Astrocyte of the spinal cord (primary cell): ENCODE measurements around the gene TFDP1.

Source experiments
- DNase-seq: peaks from one replicate; pipeline ENCODE4 v3.0.0; 2011; ENCODE audit warnings: low read depth, low spot score
- H3K4me3 ChIP-seq: 2 replicates; pipeline ENCODE4 v1.5.1; 2011; ENCODE audit warnings: low read depth, mild to moderate bottlenecking, low read length, moderate library complexity
- in situ Hi-C: cut with HindIII; loops from 2 replicates; pipeline ENCODE4 v1.10.0; 2017; ENCODE audit warnings: low sequenced_read_pairs
- TF ChIP-seq, protein P1 (sequence below): IDR thresholded peaks from 2 replicates; pipeline ENCODE4 v1.5.1; 2012; ENCODE audit warnings: low read depth, mild to moderate bottlenecking, low read length, inconsistent platforms

TFDP1 gene

DNA sequence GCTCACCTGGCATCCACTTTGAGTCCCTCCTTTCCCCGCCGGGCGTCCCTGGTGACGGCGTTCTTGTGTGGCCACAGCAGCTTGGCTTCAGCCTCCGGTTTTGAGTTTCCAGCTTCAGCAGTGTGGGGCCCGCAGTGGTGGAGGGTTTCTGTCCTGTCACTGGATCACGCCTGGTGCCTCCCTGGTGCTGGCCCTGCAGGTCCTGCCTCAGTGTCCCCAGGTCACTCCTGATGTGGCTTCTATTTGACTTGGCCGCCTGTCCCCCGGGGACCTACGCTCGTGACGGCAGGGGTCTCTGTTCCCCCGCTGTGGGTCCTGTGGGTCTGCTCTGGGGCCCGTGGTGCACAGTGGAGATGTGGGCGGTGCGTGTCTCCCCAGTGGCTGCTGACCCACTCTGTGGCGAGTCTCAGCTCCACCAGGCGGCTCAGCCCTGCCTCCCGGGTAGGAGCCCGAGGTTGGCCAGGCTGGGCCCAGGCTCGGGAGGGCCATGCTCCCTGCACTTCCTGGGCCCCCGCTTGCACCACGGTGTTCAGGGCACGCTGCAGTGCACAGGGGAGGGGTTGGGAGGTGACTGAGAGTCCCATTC lies 71.5 kb downstream of the TFDP1 start:
- in situ Hi-C loops, result no loop called here
- no peak for DNase-seq
- TF ChIP-seq, protein P1, sequence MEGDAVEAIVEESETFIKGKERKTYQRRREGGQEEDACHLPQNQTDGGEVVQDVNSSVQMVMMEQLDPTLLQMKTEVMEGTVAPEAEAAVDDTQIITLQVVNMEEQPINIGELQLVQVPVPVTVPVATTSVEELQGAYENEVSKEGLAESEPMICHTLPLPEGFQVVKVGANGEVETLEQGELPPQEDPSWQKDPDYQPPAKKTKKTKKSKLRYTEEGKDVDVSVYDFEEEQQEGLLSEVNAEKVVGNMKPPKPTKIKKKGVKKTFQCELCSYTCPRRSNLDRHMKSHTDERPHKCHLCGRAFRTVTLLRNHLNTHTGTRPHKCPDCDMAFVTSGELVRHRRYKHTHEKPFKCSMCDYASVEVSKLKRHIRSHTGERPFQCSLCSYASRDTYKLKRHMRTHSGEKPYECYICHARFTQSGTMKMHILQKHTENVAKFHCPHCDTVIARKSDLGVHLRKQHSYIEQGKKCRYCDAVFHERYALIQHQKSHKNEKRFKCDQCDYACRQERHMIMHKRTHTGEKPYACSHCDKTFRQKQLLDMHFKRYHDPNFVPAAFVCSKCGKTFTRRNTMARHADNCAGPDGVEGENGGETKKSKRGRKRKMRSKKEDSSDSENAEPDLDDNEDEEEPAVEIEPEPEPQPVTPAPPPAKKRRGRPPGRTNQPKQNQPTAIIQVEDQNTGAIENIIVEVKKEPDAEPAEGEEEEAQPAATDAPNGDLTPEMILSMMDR, result no peak
- H3K4me3 ChIP-seq, result no peak overlapping the region

DNA sequence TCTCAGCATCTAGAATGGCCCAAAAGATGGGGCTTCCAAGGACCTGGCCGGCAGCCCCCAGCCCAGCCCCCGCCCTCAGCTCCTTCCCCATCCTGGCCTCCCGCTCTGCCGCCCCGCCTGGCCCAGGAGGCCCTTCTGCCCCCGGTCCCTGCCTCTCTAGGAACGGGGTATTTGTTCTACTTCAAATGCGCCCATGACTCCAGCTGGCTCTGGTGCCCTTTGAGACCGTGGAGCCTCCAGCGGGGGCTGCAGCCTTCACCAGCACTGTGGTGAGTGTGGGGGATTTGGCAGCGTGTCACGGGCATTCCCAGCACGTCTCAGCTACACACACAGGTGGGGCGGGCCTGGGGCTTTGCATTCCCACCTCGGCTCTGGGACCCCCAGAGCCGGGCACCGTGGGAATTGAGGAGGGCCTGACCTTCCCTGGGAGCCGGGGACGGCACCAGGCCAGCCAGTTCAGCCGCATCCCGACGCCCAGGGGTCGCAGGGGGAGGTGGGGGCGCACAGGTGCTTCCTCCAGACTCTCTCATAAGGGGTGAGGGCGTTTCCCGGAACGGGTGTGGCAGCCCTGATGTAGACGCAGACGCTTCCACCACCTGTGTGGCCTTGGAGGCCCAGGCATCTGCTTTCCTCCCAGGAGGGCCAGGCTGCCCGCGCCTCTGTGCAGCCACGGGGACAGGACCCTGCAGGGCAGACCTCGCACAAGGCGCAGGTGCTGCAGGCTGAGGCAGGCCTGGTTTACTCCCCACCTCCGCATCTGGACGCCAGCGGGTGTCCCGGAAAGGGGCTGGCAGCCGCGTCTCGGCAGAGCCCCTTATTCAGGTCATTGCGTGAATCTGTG lies 72.5 kb downstream of the TFDP1 start:
- in situ Hi-C loops, result no loop called here
- TF ChIP-seq, protein P1, result no peak
- no peak for DNase-seq
- H3K4me3 ChIP-seq, result no peak overlapping the region

DNA sequence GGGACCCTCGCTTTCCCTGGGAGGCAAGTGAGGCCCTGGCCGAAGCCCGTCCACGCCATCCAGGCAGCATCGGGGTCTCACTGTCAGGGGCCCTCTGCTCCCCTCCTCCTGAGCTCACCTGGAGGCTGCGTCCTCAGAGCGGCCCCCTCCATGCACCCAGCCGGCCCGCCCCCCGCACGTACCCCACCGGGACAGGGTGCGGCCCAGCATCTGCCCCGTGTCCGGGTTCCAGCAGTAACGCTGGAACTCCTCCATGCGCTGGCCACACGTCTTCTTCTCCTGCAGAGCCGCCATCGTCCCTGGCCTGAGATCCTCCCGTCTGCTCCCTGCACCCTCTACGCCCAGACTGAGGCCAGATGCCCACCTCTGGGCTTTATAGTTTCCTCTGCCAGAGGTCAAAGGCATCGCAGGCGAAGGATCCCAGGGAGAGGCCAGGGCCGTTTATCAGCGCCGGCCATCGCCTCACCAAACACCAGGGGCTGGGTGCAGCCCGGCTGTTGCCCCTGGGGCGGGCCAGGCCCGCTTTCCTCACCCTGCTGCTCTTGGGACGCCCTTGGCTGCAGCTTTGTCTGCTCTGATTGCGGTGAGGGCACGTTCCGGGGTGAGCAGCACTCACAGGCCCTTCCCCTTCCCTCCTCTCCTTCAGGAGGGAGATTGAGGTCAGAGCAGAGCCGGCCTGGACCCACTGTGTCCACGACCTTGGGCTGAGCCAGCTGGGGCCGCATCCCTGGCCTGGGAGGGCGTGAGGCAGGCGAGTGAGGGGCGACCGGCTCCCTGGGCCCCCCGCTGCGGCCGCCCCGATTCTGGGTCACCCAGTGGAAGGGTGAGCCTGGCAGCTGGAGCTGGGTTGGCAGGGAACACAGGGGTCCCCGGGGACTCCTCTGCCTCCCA lies 73.5 kb downstream of the TFDP1 start, which contains the start of gene ATP4B:
TSS of gene ATP4B (minus strand) at position 348 of the 891 bp plus-strand sequence. CDS start at position 294, 54 bp downstream.
- H3K4me3 ChIP-seq, result no peak within 1 kb of the TSS
- DNase-seq, result no peak
- in situ Hi-C loops, result no loop called here
- TF ChIP-seq, protein P1, result no peak

DNA sequence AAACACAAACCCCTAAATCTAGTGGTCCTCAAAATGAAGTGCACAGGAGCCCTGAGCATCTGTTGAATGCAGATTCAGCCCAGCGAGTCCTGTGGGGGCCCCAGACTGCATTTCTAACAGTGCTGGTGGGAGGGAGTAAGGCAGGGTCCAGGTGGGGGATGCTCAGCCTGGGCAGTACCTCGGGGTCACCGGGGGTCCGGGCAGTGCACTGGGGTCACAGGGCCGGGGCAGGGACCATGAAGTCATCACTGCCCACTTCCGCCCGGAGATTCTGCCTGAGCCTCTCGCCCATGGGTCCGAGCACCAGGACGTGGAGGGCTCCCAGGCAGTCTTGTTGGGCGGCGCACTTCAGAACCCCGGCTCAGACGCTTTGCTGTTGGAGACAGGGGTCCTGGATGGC lies 74.3 kb downstream of the TFDP1 start:
- DNase-seq, result no peak
- TF ChIP-seq, protein P1, result no peak
- in situ Hi-C loops, result no loop called here
- H3K4me3 ChIP-seq, result no peak overlapping the region

DNA sequence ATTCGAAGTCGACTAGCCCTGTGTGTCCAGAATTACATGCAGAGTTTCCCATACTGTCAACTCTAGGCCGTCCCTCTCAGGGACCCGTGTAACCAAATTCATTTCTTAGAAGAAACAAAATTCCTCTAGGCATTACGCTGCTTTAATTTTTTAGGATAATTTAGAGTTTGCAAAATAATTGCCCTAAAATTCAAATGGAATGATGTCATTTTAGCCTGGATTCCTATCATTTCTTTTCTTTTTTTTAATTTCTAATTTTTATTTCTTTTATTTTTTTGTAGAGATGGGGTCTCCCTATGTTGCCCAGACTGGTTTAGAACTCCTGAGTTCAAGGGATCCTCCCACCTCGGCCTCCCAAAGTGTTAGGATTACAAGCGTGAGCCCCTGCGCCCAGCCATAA lies 74.8 kb downstream of the TFDP1 start:
- no peak overlapping the region for H3K4me3 ChIP-seq
- TF ChIP-seq, protein P1, result no peak
- in situ Hi-C loops, result no loop called here
- no peak for DNase-seq

DNA sequence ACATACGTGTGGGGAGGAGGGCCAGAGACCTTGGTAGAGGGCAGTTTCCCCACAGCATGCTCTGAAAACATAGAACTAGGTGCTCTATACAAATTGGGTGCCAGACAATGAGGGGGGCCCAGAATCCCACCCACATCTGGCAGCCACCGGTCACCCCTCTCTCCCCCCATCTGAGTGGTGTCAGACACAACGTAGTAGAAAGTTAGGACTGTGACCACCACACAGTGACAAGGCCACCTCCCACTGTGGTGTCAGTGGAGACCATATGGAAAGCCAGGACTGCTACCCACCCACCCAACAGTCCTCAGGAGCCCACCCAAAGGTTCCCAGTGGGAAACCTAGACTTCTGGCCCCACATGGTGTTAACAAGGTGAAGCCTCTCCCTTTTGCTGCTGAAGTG lies 75.5 kb downstream of the TFDP1 start:
- H3K4me3 ChIP-seq, result no peak overlapping the region
- in situ Hi-C loops, result no loop called here
- TF ChIP-seq, protein P1, result no peak
- DNase-seq, result no peak
